GM21717 (cell line): ENCODE results near the gene NOP56.
"Not testable (repeated sequence)": the region's sequence is repeated elsewhere in the genome, so short reads cannot be mapped to it uniquely, and the experiment has no call there.

Source experiments
- ATAC-seq: cut with Tn5 transposase; IDR thresholded peaks from one replicate; pipeline ENCODE4 v1.9.1; 2021; ENCODE audit warnings: mild to moderate bottlenecking, moderate library complexity; ENCODE audit not compliant: unreplicated experiment

NOP56 gene

GRCh38 chr20:2684817-2685216, 32.4 kb downstream of the NOP56 start:
- not testable (repeated sequence) for ATAC-seq

GRCh38 chr20:2687514-2687913, 35.1 kb downstream of the NOP56 start:
- no peak for ATAC-seq

GRCh38 chr20:2688041-2688591, 35.7 kb downstream of the NOP56 start:
- no peak for ATAC-seq

- ATAC-seq, result no peak
Observed at GRCh38 chr20:2690213-2690612, 37.8 kb downstream of the NOP56 start.

- no peak for ATAC-seq
Observed at GRCh38 chr20:2690718-2691117, 38.3 kb downstream of the NOP56 start.

- no peak for ATAC-seq
Observed at GRCh38 chr20:2691127-2691526, 38.7 kb downstream of the NOP56 start.

GRCh38 chr20:2691663-2692035, 39.2 kb downstream of the NOP56 start:
- ATAC-seq, result no peak

GRCh38 chr20:2692036-2692885, 39.8 kb downstream of the NOP56 start, which contains the start of gene EBF4:
TSS of gene EBF4 (plus strand) at chr20:2692780. CDS start at chr20:2693646, 866 bp downstream.
- ATAC-seq, result no peak

- ATAC-seq, result no peak
Observed at GRCh38 chr20:2692886-2693285, 40.5 kb downstream of the NOP56 start.

- no peak for ATAC-seq
Observed at GRCh38 chr20:2693286-2694007, 41.0 kb downstream of the NOP56 start.

GRCh38 chr20:2694008-2694471, 41.6 kb downstream of the NOP56 start:
- ATAC-seq, result no peak

- no peak for ATAC-seq
Observed at GRCh38 chr20:2694519-2694918, 42.1 kb downstream of the NOP56 start.

- no peak for ATAC-seq
Observed at GRCh38 chr20:2695206-2695983, 43.0 kb downstream of the NOP56 start.

- ATAC-seq, result not testable (repeated sequence)
Observed at GRCh38 chr20:2695984-2696525, 43.6 kb downstream of the NOP56 start.

- no peak for ATAC-seq
Observed at GRCh38 chr20:2696646-2697045, 44.2 kb downstream of the NOP56 start.

GRCh38 chr20:2697768-2698167, 45.3 kb downstream of the NOP56 start:
- no peak for ATAC-seq

GRCh38 chr20:2698186-2698817, 45.9 kb downstream of the NOP56 start:
- no peak for ATAC-seq

- ATAC-seq, result no peak
Observed at GRCh38 chr20:2698912-2699311, 46.5 kb downstream of the NOP56 start.

- no peak for ATAC-seq
Observed at GRCh38 chr20:2699775-2700413, 47.5 kb downstream of the NOP56 start.
